Medulla oblongata (tissue), 1 donor: ENCODE measurements around the gene GRIA2.
A peak's percentile ranks its signal among the peaks of the same experiment; 100 is the strongest.
"Not testable (repeated sequence)": the region's sequence is repeated elsewhere in the genome, so short reads cannot be mapped to it uniquely, and the experiment has no call there.

Experiments
- DNase-seq: peaks from one replicate; pipeline ENCODE4 v3.0.0-alpha.2; 2015; ENCODE audit errors: extremely low spot score

The GRIA2 gene

GRCh38 chr4:157258165-157258564 is 37.6 kb downstream of the GRIA2 start:
- not testable (repeated sequence) for DNase-seq

GRCh38 chr4:157265281-157265680 is 44.8 kb downstream of the GRIA2 start:
- no peak for DNase-seq

GRCh38 chr4:157270108-157270507 is 49.6 kb downstream of the GRIA2 start:
- no peak for DNase-seq

GRCh38 chr4:157270552-157270951 is 50.0 kb downstream of the GRIA2 start:
- no peak for DNase-seq

GRCh38 chr4:157271166-157271869 is 50.8 kb downstream of the GRIA2 start:
- DNase-seq = no peak

GRCh38 chr4:157280673-157281072 is 60.1 kb downstream of the GRIA2 start:
- DNase-seq = no peak

- no peak for DNase-seq
These were observed 61.5 kb downstream of the GRIA2 start for GRCh38 chr4:157282019-157282418.

- no peak for DNase-seq
These were observed 66.9 kb downstream of the GRIA2 start for GRCh38 chr4:157287445-157287844.

GRCh38 chr4:157290622-157291021 is 70.1 kb downstream of the GRIA2 start:
- no peak for DNase-seq

- peak; percentile 62 for DNase-seq
These were observed 70.5 kb downstream of the GRIA2 start for GRCh38 chr4:157291071-157291470.

- DNase-seq = no peak
These were observed 73.1 kb downstream of the GRIA2 start for GRCh38 chr4:157293673-157294072.

GRCh38 chr4:157294575-157294974 is 74.0 kb downstream of the GRIA2 start:
- DNase-seq = no peak

- no peak for DNase-seq
These were observed 80.2 kb downstream of the GRIA2 start for GRCh38 chr4:157300701-157301100.

GRCh38 chr4:157303471-157303960 is 83.0 kb downstream of the GRIA2 start:
- DNase-seq = no peak

GRCh38 chr4:157304769-157305168 is 84.2 kb downstream of the GRIA2 start:
- no peak for DNase-seq

- DNase-seq = no peak
These were observed 92.2 kb downstream of the GRIA2 start for GRCh38 chr4:157312702-157313101.

- DNase-seq = no peak
These were observed 94.4 kb downstream of the GRIA2 start for GRCh38 chr4:157314906-157315305.

- DNase-seq = no peak
These were observed 95.4 kb downstream of the GRIA2 start for GRCh38 chr4:157315968-157316367.

GRCh38 chr4:157320092-157320491 is 99.6 kb downstream of the GRIA2 start:
- no peak for DNase-seq

- DNase-seq = no peak
These were observed 107.1 kb downstream of the GRIA2 start for GRCh38 chr4:157327666-157328065.

GRCh38 chr4:157357887-157358286 is 137.4 kb downstream of the GRIA2 start:
- DNase-seq = no peak

GRCh38 chr4:157358439-157358838 is 137.9 kb downstream of the GRIA2 start:
- no peak for DNase-seq

- DNase-seq = no peak
These were observed 138.3 kb downstream of the GRIA2 start for GRCh38 chr4:157358851-157359250.

- DNase-seq = no peak
These were observed 142.8 kb downstream of the GRIA2 start for GRCh38 chr4:157363360-157363759.
